Sigmoid colon (tissue), 4 donors: ENCODE measurements around the gene HCRT.

Experiments used
- CTCF ChIP-seq, 4 experiments: fragments of 450-650 bp in 3 of 4; fragments of 200-600 bp in 1 of 4; IDR thresholded peaks; one replicate each; pipeline ENCODE4 v1.5.1; 2016 to 2019; ENCODE audit warnings: antibody characterized with exemption in 4 of 4, mild to moderate bottlenecking in 3 of 4, moderate library complexity in 2 of 4
- EP300 ChIP-seq, 4 donors: sonication (generic); formaldehyde crosslinking; IDR thresholded peaks; one replicate each; pipeline ENCODE4 v1.6.1; 2017; ENCODE audit warnings: antibody characterized with exemption in 4 of 4
- POLR2A ChIP-seq, 2 donors: fragments of 450-650 bp; IDR thresholded peaks; one replicate each; pipeline ENCODE4 v1.6.1; 2016; ENCODE audit warnings: antibody characterized with exemption in 2 of 2, mild to moderate bottlenecking in 2 of 2, moderate library complexity in 2 of 2
- POLR2AphosphoS5 ChIP-seq, 4 donors: sonication (generic); formaldehyde crosslinking; IDR thresholded peaks; one replicate each; pipeline ENCODE4 v1.6.1; 2017; ENCODE audit warnings: antibody characterized with exemption in 4 of 4

DNA sequence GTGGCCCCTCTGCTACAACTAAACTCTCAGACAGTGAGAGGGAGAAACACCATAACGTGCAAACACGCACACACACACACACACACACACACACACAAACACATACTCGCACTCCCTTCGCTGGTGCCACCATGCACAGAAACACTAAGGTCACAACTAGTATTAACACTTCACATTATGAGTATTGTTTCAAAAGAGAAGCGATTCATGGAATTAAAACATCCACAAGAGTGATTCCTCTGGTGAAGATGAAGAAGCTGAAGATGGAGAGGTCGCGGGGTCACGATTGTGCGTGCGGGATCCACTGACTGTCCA is 16.2 kb upstream of the HCRT start:
- TF ChIP-seq CTCF (IDR thresholded peaks at IDR 0.05) (no peak), EP300 (IDR thresholded peaks at IDR 0.05) (no peak), POLR2AphosphoS5 (IDR thresholded peaks at IDR 0.05) (no peak), POLR2A (IDR thresholded peaks at IDR 0.05) (no peak)
